PC-9 (cell line): ENCODE results near the gene FJX1. TPM values are rescaled to one million over a fixed set of nuclear protein-coding genes. Genes with fewer than 3 reads are reported as not detected.

Experiments
- BruUV-seq: library from RNA; stranded (reverse); fragments of 400-500 nt; replicated peaks from 2 replicates; lab custom pipeline; 2021; lab: Mats Ljungman, UMichigan
- CTCF ChIA-PET: fragments of 300-600 bp; sonication (Branson Sonifier 250); formaldehyde crosslinking; loops from one replicate; lab custom pipeline; 2022; ENCODE audit warnings: antibody characterized with exemption; lab: Charles Lee
- POLR2A ChIA-PET: fragments of 300-600 bp; sonication (Branson Sonifier 250); formaldehyde crosslinking; loops from one replicate; lab custom pipeline; 2022; ENCODE audit warnings: antibody characterized with exemption; ENCODE audit not compliant: unreplicated experiment; lab: Charles Lee
- DNase-seq, 2 experiments: peaks; one replicate each; pipeline versions ENCODE4 v3.0.0 to v3.0.0-alpha.2; 2015 to 2022; ENCODE audit warnings: mixed read lengths in 1 of 2
- H2AFZ ChIP-seq: fragments of 200-600 bp; sonication (generic); 2 replicates; pipeline ENCODE4 v1.8.1; 2017; ENCODE audit warnings: antibody characterized with exemption
- H3F3A ChIP-seq: fragments of 200-600 bp; sonication (generic); 2 replicates; pipeline ENCODE4 v1.8.1; 2017; ENCODE audit warnings: antibody characterized with exemption, mild to moderate bottlenecking, low read depth; ENCODE audit not compliant: insufficient read depth
- H3K27ac ChIP-seq: fragments of 200-600 bp; sonication (generic); 2 replicates; pipeline ENCODE4 v1.6.1; 2016; ENCODE audit warnings: mixed run types
- H3K27me3 ChIP-seq: fragments of 200-600 bp; sonication (generic); 2 replicates; pipeline ENCODE4 v1.6.1; 2016; ENCODE audit warnings: low read depth, mixed run types; ENCODE audit not compliant: insufficient read depth
- H3K36me3 ChIP-seq: fragments of 200-600 bp; sonication (generic); 2 replicates; pipeline ENCODE4 v1.6.1; 2016; ENCODE audit warnings: low read depth, mixed run types
- H3K4me1 ChIP-seq: fragments of 200-600 bp; sonication (generic); replicated peaks from 2 replicates; pipeline ENCODE4 v1.6.1; 2016; ENCODE audit warnings: mixed run types; ENCODE audit not compliant: insufficient read depth
- H3K4me2 ChIP-seq: fragments of 200-600 bp; sonication (generic); 2 replicates; pipeline ENCODE4 v1.6.1; 2017; ENCODE audit warnings: mixed run types
- H3K4me3 ChIP-seq: fragments of 200-600 bp; sonication (generic); 2 replicates; pipeline ENCODE4 v1.6.1; 2016; ENCODE audit warnings: mixed run types
- H3K79me2 ChIP-seq: fragments of 200-600 bp; sonication (generic); 2 replicates; pipeline ENCODE4 v1.6.1; 2017; ENCODE audit warnings: low read depth, mixed run types
- H3K9me2 ChIP-seq: fragments of 200-600 bp; sonication (generic); 2 replicates; pipeline ENCODE4 v1.8.1; 2017; ENCODE audit warnings: mild to moderate bottlenecking; ENCODE audit not compliant: insufficient read depth
- H3K9me3 ChIP-seq: fragments of 200-600 bp; sonication (generic); 2 replicates; pipeline ENCODE4 v1.8.1; 2016; ENCODE audit warnings: low read depth; ENCODE audit not compliant: insufficient read depth
- H4K20me1 ChIP-seq: fragments of 200-600 bp; sonication (generic); 2 replicates; pipeline ENCODE4 v1.8.1; 2017; ENCODE audit not compliant: insufficient read depth
- CTCF ChIP-seq: fragments of 200-600 bp; sonication (generic); conservative IDR thresholded peaks from 2 replicates; pipeline ENCODE4 v1.6.1; 2017; ENCODE audit warnings: mixed run types, antibody characterized with exemption, mild to moderate bottlenecking, moderate library complexity
- EZH2 ChIP-seq: fragments of 200-600 bp; sonication (generic); IDR thresholded peaks from 2 replicates; pipeline ENCODE4 v1.8.0; 2017; ENCODE audit warnings: antibody characterized with exemption, low read depth
- intact Hi-C: fragments of 100-400 bp; cut with micrococcal nuclease; formaldehyde crosslinking; loops from one replicate; pipeline ENCODE4 v1.10.0; 2022; ENCODE audit not compliant: unreplicated experiment
- total RNA-seq: library from RNA; stranded (reverse); gene quantifications from 2 replicates; pipeline ENCODE4 v1.2.3, GENCODE V29; 2021

FJX1 gene
- total RNA-seq, 1 experiment from 2014 or later: 14.8 TPM

DNA sequence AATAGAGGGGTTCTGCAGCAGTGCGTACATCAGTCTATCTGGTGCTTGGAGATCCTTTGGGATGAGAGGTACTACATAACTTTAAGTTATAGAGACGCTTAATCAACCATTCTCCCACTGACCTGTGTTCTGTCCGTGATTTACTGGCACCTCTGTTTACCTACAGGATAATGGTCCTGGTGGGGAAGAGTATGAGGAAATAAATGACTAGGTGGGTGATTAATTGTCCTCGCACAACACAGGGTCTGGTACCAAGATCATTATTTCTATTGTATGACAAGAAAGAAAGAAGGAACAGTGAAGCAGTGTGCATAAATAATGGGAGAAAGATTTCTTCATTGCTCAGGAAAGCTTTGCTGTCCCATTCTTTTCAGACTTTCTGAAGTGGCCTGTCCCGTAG lies 32.8 kb upstream of the FJX1 start:
- H3K36me3 ChIP-seq: no peaks in the 10 kb centered on the region
- H3K9me3 ChIP-seq: peaks cover 9% of the 10 kb centered on the region; the same call in 1 of the 2 replicates
- POLR2A ChIA-PET: no interaction called here
- CTCF ChIA-PET: no interaction called here
- no peak overlapping the region for H3K27ac ChIP-seq
- H3K79me2 ChIP-seq: no peaks in the 10 kb centered on the region
- H2AFZ ChIP-seq: no peak overlapping the region
- no peaks in the 10 kb centered on the region for H3K27me3 ChIP-seq
- H3K4me3 ChIP-seq: no peak overlapping the region
- H3F3A ChIP-seq: no peaks in the 10 kb centered on the region
- no TSS peak for BruUV-seq
- H4K20me1 ChIP-seq: no peaks in the 10 kb centered on the region
- peaks cover 10% of the 10 kb centered on the region for H3K4me1 ChIP-seq
- TF ChIP-seq EZH2 (no peak), CTCF (no peak)
- intact Hi-C loops: no loop called here
- H3K4me2 ChIP-seq: no peak overlapping the region
- no peaks in the 10 kb centered on the region for H3K9me2 ChIP-seq
- DNase-seq: no peak

GRCh38 chr11:35586222-35586621 lies 32.0 kb upstream of the FJX1 start:
- H4K20me1 ChIP-seq: no peaks in the 10 kb centered on the region
- no peaks in the 10 kb centered on the region for H3F3A ChIP-seq
- no peak overlapping the region for H2AFZ ChIP-seq
- H3K4me3 ChIP-seq: no peak overlapping the region
- H3K9me2 ChIP-seq: no peaks in the 10 kb centered on the region
- ChIA-PET POLR2A (no interaction called here), CTCF (no interaction called here)
- H3K27me3 ChIP-seq: no peaks in the 10 kb centered on the region
- DNase-seq: no peak
- H3K79me2 ChIP-seq: no peaks in the 10 kb centered on the region
- H3K4me1 ChIP-seq: peaks cover 10% of the 10 kb centered on the region
- H3K9me3 ChIP-seq: peaks cover 5% of the 10 kb centered on the region; the same call in 1 of the 2 replicates
- no peak overlapping the region for H3K4me2 ChIP-seq
- BruUV-seq: no TSS peak
- no peaks in the 10 kb centered on the region for H3K36me3 ChIP-seq
- intact Hi-C loops: no loop called here
- no peak overlapping the region for H3K27ac ChIP-seq
- TF ChIP-seq CTCF (no peak), EZH2 (no peak)

DNA sequence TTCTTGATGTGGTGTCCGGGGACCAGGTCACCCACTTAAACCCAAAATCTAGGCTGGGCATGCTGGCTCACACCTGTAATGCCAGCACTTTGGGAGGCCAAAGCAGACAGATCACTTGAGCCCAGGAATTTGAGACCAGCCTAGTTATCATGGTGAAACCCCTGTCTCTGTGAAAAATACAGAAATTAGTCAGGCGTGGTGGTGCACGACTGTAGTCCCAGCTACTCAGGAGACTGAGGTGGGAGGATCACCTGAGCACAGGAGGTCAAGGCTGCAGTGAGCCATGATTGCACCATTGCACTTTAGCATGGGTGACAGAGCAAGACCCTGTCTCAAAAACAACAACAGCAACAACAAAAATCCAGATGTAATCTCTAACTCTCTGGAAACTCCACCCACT lies 30.3 kb upstream of the FJX1 start:
- Histone ChIP-seq H2AFZ (no peak overlapping the region), H3K27me3 (no peaks in the 10 kb centered on the region), H3K4me3 (no peak overlapping the region), H3F3A (peaks cover 5% of the 10 kb centered on the region; the same call in 1 of the 2 replicates), H3K4me1 (peaks cover 18% of the 10 kb centered on the region), H3K4me2 (no peak overlapping the region), H4K20me1 (no peaks in the 10 kb centered on the region), H3K9me2 (no peaks in the 10 kb centered on the region), H3K79me2 (no peaks in the 10 kb centered on the region), H3K27ac (no peak overlapping the region), H3K36me3 (no peaks in the 10 kb centered on the region), H3K9me3 (peaks cover 5% of the 10 kb centered on the region; the same call in 1 of the 2 replicates)
- POLR2A ChIA-PET: no interaction called here
- no TSS peak for BruUV-seq
- no peak for DNase-seq
- CTCF ChIA-PET: no interaction called here
- intact Hi-C loops: no loop called here
- TF ChIP-seq EZH2 (no peak), CTCF (no peak)
